Heart left ventricle (tissue), 13 donors: ENCODE results near the gene CNDP1.
A peak's percentile ranks its signal among the peaks of the same experiment; 100 is the strongest.

Source experiments
- CTCF ChIP-seq, 12 donors: fragments of 200-600 bp; sonication (generic) in 4 of 12; IDR thresholded peaks; one replicate each; pipeline versions ENCODE4 v1.5.0 to v1.8.0; 2018 to 2022; ENCODE audit warnings: antibody characterized with exemption in 12 of 12, mild to moderate bottlenecking in 5 of 12
- POLR2A ChIP-seq, 2 donors: fragments of 450-650 bp; IDR thresholded peaks; one replicate each; pipeline ENCODE4 v1.6.1; 2017; ENCODE audit warnings: antibody characterized with exemption in 2 of 2, mild to moderate bottlenecking in 2 of 2, moderate library complexity in 2 of 2
- donor health status: ischemic (EF 13 %, LVEDD 7.1; RV severe dilation, severe dysfunction).
- donor health status: DM: no; HTN: yes; CAD: no.
- donor health status: DM: no; HTN: no; CAD: no.
- donor health status: ischemic (EF 25% LVEDD 6.9; RV normal size, moderate dysfunction).
- donor health status: ischemic (EF 25% LVEDD 5.7; RV mildly dilated, moderate dysfunction).
- donor health status: ischemic (EF 35%, LVEDD 5.7; RV mildly dilated, moderate dysfunction).
- donor health status: nonischemic (EF 11% LVEDD 7.7; RV severe dilation, severe dysfunction).
- donor health status: DM: yes; HTN: yes; CAD: no.
- donor health status: PGD.
- donor health status: ischemic (EF 29% LVEDD 5.4; RV normal size, mild dysfunction).
- donor health status: nonischemic (EF 23%, LVEDD 6.1; RV moderate dilation, normal function).

DNA sequence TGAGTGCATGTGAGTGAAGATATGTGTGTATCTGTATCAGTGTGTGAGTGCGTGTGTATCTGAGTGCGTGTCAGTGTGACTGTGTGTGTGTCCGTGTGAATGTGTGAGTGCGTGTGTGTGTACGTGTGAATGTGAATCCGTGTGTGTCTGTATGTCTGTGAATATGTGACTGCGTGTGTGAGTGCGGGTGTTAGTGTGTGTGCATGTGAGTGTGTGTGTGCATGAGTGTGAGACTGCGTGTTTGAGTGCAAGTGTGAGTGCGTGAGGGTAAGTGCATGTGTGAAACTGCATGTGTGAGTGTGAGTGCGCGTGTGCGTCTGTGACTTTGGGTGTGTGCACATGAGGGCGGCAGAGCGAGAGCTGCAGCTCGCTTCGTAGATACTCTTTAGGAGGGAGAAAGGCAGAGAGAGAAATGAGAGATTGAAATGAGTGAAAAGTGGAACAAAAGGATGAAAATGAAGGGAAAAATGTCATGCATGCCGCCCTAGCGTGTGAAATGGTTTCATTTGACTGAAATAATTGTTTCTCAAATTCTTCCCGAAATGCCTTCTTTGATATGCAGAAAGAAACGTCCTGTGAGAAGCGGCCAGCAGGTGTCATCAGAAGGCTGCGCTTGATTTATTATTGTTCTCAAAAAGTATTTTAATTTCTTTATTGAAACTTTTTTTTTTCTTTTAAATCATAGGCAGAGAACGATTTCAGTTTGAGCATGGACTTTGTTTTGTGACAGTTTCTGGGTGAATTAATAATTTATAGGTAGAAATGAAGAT, 88.9 kb downstream of the CNDP1 start:
- TF ChIP-seq CTCF (IDR thresholded peaks at IDR 0.05) (peak in 11 of 12 donors; percentile 10 to 48 (median 33)), POLR2A (IDR thresholded peaks at IDR 0.05) (no peak)
